ENCODE data around the gene PRB4. TPM values are rescaled to one million over a fixed set of nuclear protein-coding genes. Genes with fewer than 3 reads are reported as not detected.

The PRB4 gene
- total and polyA plus RNA-seq, 8 donors, result not detected

- no peaks in the 10 kb centered on the region for H3K27me3 ChIP-seq
- H3K4me3 ChIP-seq, result no peak within 1 kb of the TSS
- intact Hi-C loops (cut with DNase I; ENCODE audit: low total_unique reads), result no loop called here
- WGBS, 5 donors, result 76 to 89% (median 83%) methylated on average over 3 of the region's 3 CpGs
- H3K4me1 ChIP-seq, result no peaks in the 10 kb centered on the region
- TF ChIP-seq POLR2AphosphoS5 (IDR thresholded peaks at IDR 0.05) (no peak), POLR2A (IDR thresholded peaks at IDR 0.05) (no peak), EP300 (IDR thresholded peaks at IDR 0.05) (no peak), CTCF (IDR thresholded peaks at IDR 0.05) (no peak)
- no peaks in the 10 kb centered on the region for H3K9me3 ChIP-seq
- no peak for DNase-seq
- no peak within 1 kb of the TSS for H3K27ac ChIP-seq
- no peaks in the 10 kb centered on the region for H3K36me3 ChIP-seq
Measured at GRCh38 chr12:11269607-11270006, 40.6 kb downstream of the PRB4 start, which contains the start of gene PRB3. Gene PRB3, minus strand, starts transcription at chr12:11269707. Its CDS starts 38 bp downstream, at chr12:11269669.

- WGBS, 5 donors, result 89 to 100% (median 92%) methylated on average over 1 of the region's 1 CpG
Measured at GRCh38 chr12:11264501-11264900, 45.7 kb downstream of the PRB4 start.

More at GRCh38 chr12:11264501-11264900, 45.7 kb downstream of the PRB4 start:
- H3K4me1 ChIP-seq, result no peaks in the 10 kb centered on the region
- H3K9me3 ChIP-seq, result peaks cover 0 to 30% (median 16%) of the 10 kb centered on the region in 4 donors
- H3K36me3 ChIP-seq, result no peaks in the 10 kb centered on the region
- no peak for DNase-seq
- TF ChIP-seq CTCF (IDR thresholded peaks at IDR 0.05) (no peak), POLR2A (IDR thresholded peaks at IDR 0.05) (no peak), EP300 (IDR thresholded peaks at IDR 0.05) (no peak), POLR2AphosphoS5 (IDR thresholded peaks at IDR 0.05) (no peak)
- H3K4me3 ChIP-seq, result no peak overlapping the region
- no peaks in the 10 kb centered on the region for H3K27me3 ChIP-seq
- no peak overlapping the region for H3K27ac ChIP-seq
- intact Hi-C loops (cut with DNase I; ENCODE audit: low total_unique reads), result no loop called here

Other genes with a start within 250 kb of the PRB4 start
- 10 to 100 TPM in 1 of 5 donors, 1 to 10 TPM in 2, not detected in 2; 2.2 to 10.5 (median 4.1) TPM for gene TAS2R46, start 248.1 kb downstream of the PRB4 start, total RNA-seq
- not detected for gene TAS2R46, start 248.1 kb downstream of the PRB4 start, polyA plus RNA-seq
- gene TAS2R43, start 218.1 kb downstream of the PRB4 start, total RNA-seq, result 10 to 100 TPM in 1 of 5 donors, 1 to 10 TPM in 1, under 1 TPM in 1, not detected in 2; 0.87 to 11.9 (median 8.4) TPM
- gene TAS2R43, start 218.1 kb downstream of the PRB4 start, polyA plus RNA-seq, result not detected
- gene TAS2R30, start 175.8 kb downstream of the PRB4 start, total RNA-seq, result 10 to 100 TPM in 3 of 5 donors, 1 to 10 TPM in 1, not detected in 1; 2.9 to 26.3 (median 22.8) TPM
- not detected for gene TAS2R30, start 175.8 kb downstream of the PRB4 start, polyA plus RNA-seq
- 10 to 100 TPM in 4 of 5 donors, 1 to 10 TPM in 1; 5.7 to 12.5 (median 11.4) TPM for gene SMIM10L1, start 139.2 kb downstream of the PRB4 start, total RNA-seq
- gene SMIM10L1, start 139.2 kb downstream of the PRB4 start, polyA plus RNA-seq, result 10 to 100 TPM in 1 of 3 donors, 1 to 10 TPM in 2; 7.8 to 10.5 (median 9.8) TPM
- gene TAS2R42, start 123.5 kb downstream of the PRB4 start, total RNA-seq, result not detected
- gene TAS2R42, start 123.5 kb downstream of the PRB4 start, polyA plus RNA-seq, result not detected
- not detected for gene PRB3, start 40.7 kb downstream of the PRB4 start, total RNA-seq
- not detected for gene PRB3, start 40.7 kb downstream of the PRB4 start, polyA plus RNA-seq
- gene PRB2, start 85.1 kb upstream of the PRB4 start, total RNA-seq, result not detected
- gene PRB2, start 85.1 kb upstream of the PRB4 start, polyA plus RNA-seq, result not detected

Measured in stomach (tissue), 9 donors.